GM18951 (cell line): ENCODE results near the gene ARHGEF26.

Experiments
- POLR2A ChIP-seq: IDR thresholded peaks from 4 replicates; pipeline ENCODE4 v1.6.1; 2011; ENCODE audit warnings: mild to moderate bottlenecking; ENCODE audit not compliant: insufficient read length, insufficient read depth; ENCODE audit errors: extremely low read depth
- in situ Hi-C: fragments of 300-500 bp; cut with MboI; formaldehyde crosslinking; loops from one replicate; pipeline ENCODE4 v1.12.0; 2022; ENCODE audit warnings: low sequenced_read_pairs, mixed read lengths, inconsistent platforms; ENCODE audit not compliant: unreplicated experiment

Gene ARHGEF26

DNA sequence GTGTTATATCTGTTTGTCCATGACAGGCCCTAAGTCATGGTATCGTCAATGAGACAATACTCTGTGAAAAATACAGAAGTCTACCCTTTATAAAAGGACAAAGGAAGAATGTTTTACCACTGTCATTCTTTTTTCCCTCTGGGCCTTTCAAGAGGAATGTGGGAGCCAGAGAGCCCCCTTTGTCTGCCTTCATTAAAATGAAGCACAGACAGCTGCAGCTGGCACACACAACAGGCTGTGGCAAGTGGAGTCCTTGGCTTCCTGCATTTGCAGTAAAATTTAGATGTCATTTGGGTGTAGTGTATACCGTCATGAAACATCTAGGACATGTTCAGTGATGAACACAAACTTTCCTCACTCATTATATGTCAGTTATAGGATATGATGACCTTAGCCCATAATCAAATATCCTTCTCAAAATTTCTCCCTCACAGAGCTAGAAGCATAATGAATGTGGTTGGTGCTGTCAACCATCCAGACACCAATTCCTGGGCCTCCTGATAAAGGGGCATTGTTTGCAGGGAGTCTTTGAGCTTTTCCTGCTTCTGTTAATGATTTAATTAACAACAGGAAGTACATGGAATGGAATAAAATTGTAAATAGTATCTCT is 126.7 kb downstream of the ARHGEF26 start:
- no peak for TF ChIP-seq POLR2A
- in situ Hi-C loops: no loop called here

DNA sequence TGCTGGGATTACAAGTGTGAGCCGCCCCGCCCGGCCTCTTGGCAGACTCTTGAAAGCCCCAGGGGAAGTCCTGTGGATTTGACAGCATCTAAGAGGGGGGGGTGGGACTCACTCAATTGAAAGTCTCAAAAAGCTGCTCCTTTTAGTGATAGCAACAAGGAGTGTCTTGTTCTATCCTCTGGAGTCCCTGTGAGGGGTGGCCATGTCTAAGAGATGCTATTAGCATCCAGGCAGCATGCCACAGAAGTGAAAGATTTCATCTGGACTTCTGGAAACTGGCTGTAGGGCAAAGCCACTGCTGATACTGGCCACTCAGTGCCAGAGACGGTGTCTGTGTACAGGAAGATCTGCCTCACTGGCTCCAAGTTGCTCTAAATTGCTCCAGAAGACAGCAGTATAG is 129.1 kb downstream of the ARHGEF26 start:
- in situ Hi-C loops: no loop called here
- no peak for TF ChIP-seq POLR2A

DNA sequence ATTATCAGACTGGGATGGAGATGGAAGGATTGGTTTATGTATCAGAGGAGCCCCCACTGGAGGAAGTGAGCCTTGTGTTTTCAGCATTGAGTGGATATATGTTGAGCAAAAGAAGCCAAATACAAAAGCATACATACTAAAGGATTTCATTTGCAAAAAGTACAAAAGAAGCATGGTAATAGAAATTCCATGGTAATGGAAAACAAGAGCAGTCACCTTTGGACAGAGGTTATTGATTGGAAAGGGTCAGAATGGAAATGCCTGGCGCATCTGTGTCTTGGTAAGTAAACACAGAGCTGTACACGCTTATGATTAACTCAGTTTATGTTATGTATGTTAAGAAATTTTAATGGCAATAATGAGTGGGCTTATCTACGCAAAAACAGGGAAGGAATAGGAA is 130.4 kb downstream of the ARHGEF26 start:
- in situ Hi-C loops: no loop called here
- no peak for TF ChIP-seq POLR2A

DNA sequence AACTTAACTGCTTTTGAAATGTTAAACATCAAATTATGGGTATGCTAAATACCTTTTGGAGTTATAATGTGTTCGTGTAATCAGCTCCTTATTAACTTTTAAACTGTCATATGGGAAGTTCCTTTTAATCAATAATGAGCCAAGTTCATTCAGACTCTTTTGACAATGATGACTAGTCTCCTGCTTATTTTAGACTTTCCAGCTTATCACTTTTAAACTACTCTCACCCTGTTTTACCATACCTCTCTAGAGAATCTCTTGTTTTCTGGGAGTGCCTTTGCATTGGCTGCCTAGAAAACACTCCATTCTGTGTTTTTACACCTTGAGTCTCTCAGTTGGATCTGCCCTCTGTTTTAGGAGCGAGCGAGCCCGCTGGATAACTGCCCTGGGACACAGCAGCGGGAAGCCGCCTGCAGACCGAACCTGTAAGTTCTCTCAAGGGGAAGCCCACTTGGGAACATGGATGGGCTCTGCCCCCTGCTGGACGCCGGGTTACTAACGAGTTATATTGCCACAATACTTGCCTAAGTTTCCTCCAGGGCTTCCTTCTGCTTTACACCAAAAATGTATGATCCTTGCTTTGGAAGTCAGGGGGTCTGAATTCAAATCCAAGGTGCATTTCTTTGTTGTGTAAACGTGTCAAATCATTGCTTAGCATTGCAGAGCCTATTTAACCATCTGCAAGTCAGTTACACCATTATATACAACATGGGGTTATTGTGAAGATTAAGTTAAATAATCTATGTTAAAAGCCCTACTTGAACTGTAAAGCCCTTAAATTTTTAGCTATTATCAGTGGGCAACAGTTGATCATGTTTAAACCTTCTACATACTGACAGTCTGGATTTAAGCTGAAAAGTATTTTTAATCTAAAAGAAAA is 131.8 kb downstream of the ARHGEF26 start:
- in situ Hi-C loops: no loop called here
- TF ChIP-seq POLR2A: no peak

DNA sequence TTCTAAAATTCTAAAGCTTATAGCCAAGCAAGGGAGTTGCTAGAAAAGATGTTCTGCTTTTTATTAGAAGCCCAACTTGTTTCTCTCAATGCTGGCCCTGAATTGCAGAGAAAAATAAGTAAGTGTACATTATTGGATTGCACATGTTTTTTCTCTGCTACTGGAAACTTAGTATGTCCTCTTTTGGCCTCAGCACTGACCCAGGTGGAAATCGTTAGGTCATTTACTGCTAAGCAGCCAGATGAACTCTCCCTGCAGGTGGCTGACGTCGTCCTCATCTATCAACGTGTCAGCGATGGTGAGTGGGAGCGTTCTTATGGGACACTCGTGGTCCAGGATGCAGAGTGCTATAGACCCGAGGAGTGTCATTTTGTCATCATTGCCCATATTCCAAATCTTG is 133.3 kb downstream of the ARHGEF26 start:
- in situ Hi-C loops: no loop called here
- TF ChIP-seq POLR2A: no peak

DNA sequence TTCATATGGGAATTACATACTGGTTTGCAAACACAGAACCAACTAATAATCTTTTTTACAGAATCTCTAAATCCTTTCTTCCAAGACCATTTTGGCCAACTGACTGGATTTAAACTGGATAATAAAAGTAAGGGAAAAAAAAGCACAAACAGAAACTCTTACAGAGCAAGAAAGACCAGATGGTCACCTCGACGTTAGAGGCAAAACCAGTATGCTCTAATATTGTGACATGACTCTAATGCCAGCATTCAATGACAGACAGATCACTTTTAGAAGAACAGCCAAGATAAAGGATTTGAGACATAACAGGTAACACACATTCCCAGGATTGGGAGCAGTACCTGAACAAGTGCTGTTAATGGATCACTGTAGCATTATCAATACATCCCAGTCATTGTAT is 152.2 kb downstream of the ARHGEF26 start:
- in situ Hi-C loops: no loop called here
- no peak for TF ChIP-seq POLR2A

DNA sequence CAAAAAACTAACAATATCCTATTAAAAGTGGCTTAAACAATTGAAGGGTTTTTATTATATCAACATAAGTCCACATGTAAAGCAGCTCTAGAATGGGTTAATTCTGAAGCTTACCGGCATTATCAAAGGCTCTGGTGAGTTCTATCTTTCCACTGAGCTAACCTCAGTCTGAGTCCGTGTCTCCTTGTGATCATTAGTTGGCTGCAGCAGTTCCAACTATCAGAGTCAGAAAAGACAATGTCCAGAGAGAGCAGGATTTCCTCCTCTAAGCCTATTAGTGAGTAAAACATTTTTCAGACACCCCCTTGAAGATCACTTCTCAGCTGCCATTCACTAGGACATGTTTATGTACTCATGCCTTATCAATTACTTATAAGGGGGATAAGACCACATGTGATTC is 153.2 kb downstream of the ARHGEF26 start:
- in situ Hi-C loops: no loop called here

DNA sequence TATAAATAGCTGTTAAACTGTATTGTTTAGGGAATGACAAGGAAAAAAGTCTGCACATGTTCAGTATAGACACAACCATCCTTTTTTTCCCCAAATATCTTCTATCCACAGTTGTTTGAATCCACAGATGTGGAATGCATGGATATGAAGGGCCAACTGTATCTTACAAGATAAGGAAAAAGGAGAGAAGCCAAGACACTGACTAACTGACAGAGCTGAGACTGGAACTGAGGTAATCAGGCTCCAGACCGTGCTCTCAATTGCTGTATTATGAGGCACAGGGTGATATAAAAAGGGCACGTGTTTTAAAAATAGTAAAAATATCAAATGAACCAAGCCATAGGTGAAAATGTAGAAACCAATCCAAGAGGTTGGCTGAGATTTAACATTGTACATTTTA is 154.1 kb downstream of the ARHGEF26 start:
- TF ChIP-seq POLR2A: no peak
- in situ Hi-C loops: no loop called here

More for the DNA sequence above, 153.2 kb downstream of the ARHGEF26 start:
- no peak for TF ChIP-seq POLR2A

DNA sequence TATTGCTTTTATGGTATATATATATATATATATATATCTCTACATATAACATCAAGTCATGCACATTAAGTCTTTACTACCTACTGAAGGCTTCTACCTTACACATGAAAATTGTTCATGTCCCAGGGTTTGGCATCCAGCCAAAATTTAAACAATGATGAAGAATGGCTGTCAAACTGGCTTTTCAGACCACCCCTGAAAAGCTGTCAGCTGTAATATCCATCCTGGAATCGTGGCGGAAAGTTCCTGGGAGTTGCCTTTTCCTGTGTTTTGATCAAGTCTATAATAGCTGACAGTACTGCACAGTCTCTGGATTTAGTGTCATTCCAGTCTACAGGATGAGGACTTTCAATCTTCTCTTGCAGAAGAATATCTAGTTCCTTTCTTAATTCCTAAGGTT is 154.8 kb downstream of the ARHGEF26 start:
- TF ChIP-seq POLR2A: no peak
- in situ Hi-C loops: no loop called here

DNA sequence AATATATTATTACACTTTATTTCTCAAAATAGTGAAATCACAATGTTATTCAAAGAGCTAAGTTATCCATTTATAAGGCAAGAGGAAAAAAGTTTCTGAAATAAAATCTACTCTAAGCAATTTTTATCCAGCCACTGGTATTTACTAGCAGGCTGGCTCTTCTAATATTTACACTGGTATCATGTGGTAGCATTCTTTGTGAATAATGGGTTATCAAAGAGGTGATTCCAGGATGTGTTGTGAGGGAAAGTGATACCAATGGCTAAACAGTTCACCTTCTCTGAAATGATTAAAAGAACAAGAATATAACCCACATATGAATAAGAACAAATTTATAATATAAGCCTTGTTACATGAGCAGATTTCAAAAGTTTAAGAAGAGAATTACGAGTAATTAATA is 159.0 kb downstream of the ARHGEF26 start:
- in situ Hi-C loops: no loop called here
- TF ChIP-seq POLR2A: no peak

DNA sequence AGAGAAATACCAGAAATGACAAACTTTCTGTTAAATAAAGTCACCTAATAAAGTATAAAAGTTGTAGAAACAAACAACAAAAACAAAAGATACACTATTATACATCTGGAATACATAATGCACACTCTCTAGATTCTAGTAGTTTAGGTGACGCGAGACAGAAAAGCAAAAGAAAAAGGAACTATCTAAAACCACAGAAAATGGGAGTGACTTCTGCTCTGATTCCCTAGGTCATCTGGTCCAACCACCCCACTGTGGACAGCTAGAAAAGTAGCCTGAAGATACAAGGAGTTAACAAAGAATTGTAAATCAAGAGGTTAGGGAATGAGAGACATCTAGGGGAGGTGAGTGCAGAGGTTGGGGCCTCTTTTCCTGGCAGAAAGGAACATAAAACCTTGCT is 164.0 kb downstream of the ARHGEF26 start:
- no peak for TF ChIP-seq POLR2A
- in situ Hi-C loops: no loop called here

DNA sequence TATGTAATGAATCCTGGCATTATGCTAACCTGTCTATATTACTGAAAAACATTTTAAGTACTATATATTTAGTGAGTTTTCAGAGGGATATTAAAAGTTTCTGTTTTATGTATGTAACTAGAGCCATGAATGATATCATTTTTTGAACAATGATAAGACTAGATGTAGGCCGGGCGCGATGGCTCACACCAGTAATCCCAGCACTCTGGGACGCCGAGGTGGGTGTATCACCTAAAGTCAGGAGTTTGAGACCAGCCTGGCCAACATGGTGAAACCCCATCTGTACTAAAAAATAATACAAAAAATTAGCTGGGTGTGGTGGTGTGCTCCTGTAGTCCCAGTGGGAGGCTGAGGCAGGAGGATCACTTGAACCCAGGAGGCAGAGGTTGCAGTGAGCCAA is 169.0 kb downstream of the ARHGEF26 start:
- in situ Hi-C loops: no loop called here
- TF ChIP-seq POLR2A: no peak

DNA sequence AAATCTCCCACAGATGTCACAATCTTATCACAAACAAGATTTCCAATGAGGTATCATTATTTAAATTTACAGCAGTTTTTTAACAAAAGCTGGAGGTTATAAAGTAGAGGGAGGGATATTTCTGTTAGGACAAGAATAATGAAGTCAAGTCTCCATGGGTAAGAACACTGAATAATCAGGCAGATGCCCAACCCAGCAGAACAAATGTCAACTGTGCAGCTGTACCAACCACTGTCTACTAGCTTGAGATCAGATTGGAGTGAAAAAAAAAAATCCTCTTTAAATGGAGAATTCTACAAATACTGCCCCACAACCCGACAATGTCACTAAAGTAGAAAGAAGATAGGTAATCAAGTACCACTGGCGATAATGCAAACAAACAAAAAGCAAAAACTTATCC is 172.8 kb downstream of the ARHGEF26 start:
- no peak for TF ChIP-seq POLR2A
- in situ Hi-C loops: no loop called here

DNA sequence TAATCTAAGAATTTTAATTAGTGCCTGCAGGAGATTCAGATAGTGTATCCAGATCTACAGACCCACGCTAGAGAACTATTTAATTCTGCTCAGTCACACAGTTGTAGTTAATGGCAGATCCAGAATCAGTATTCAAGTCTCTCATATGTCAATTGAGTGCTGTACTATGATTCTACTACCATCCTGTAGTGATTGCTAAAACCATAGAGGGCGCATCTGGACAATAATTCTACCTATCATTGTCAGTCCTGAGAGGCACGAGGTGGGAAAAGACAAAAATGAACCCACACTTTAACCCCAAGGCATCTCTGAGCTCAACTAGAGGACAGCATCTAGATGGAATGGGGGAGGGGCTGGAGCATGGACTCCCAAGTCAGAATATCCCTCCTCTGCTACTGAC is 180.4 kb downstream of the ARHGEF26 start:
- in situ Hi-C loops: no loop called here
- TF ChIP-seq POLR2A: no peak
